Hepatic stellate cell (primary cell): ENCODE results near the gene DUSP12.
"Not testable (repeated sequence)": the region's sequence is repeated elsewhere in the genome, so short reads cannot be mapped to it uniquely, and the experiment has no call there.

Source experiments
- DNase-seq: peaks from one replicate; pipeline ENCODE4 v3.0.0; 2011; ENCODE audit warnings: low spot score

The DUSP12 gene

GRCh38 chr1:161749509-161750407, at the start of gene DUSP12:
DUSP12 (plus strand) TSS chr1:161749786; CDS start chr1:161749802, 16 bp downstream.
- peak; percentile 87 for DNase-seq

GRCh38 chr1:161702250-161702649, 47.3 kb upstream of the DUSP12 start:
- DNase-seq, result no peak

- DNase-seq, result no peak
These were observed 44.0 kb upstream of the DUSP12 start for GRCh38 chr1:161705537-161705936.

GRCh38 chr1:161706113-161706481, 43.5 kb upstream of the DUSP12 start:
- DNase-seq, result no peak

- peak; percentile 63 for DNase-seq
These were observed 42.9 kb upstream of the DUSP12 start, which contains the start of gene FCRLA for GRCh38 chr1:161706482-161707347. FCRLA (plus strand) TSS chr1:161707229; CDS start chr1:161707265, 36 bp downstream.

- DNase-seq, result no peak
These were observed 42.1 kb upstream of the DUSP12 start for GRCh38 chr1:161707503-161707902.

- no peak for DNase-seq
These were observed 40.2 kb upstream of the DUSP12 start for GRCh38 chr1:161709373-161709772.

GRCh38 chr1:161710560-161710959, 39.0 kb upstream of the DUSP12 start:
- DNase-seq, result no peak

GRCh38 chr1:161718559-161719324, 30.8 kb upstream of the DUSP12 start:
- no peak for DNase-seq

- DNase-seq, result no peak
These were observed 30.3 kb upstream of the DUSP12 start for GRCh38 chr1:161719325-161719611.

GRCh38 chr1:161720422-161720821, 29.2 kb upstream of the DUSP12 start:
- no peak for DNase-seq

- DNase-seq, result no peak
These were observed 28.4 kb upstream of the DUSP12 start, which contains the start of gene FCRLB for GRCh38 chr1:161720956-161721737. FCRLB (plus strand) TSS chr1:161721544; CDS start chr1:161722673, 1,129 bp downstream.

- DNase-seq, result peak; percentile 86
These were observed 27.7 kb upstream of the DUSP12 start for GRCh38 chr1:161721738-161722343.

GRCh38 chr1:161722406-161722805, 27.2 kb upstream of the DUSP12 start:
- no peak for DNase-seq

GRCh38 chr1:161723459-161724141, 26.0 kb upstream of the DUSP12 start:
- no peak for DNase-seq

GRCh38 chr1:161725258-161725907, 24.2 kb upstream of the DUSP12 start:
- not testable (repeated sequence) for DNase-seq

GRCh38 chr1:161725908-161726472, 23.6 kb upstream of the DUSP12 start:
- DNase-seq, result peak; percentile 45

GRCh38 chr1:161726473-161727255, 22.9 kb upstream of the DUSP12 start:
- peak; percentile 68 for DNase-seq
